Cerebellar nuclear complex (tissue), 1 donor: ENCODE results near the gene HOXB9.

ENCODE experiments used
- DNase-seq, 2 experiments: peaks; one replicate each; lab custom pipeline; 2025; lab: John Stamatoyannopoulos, UW

HOXB9 gene

DNA sequence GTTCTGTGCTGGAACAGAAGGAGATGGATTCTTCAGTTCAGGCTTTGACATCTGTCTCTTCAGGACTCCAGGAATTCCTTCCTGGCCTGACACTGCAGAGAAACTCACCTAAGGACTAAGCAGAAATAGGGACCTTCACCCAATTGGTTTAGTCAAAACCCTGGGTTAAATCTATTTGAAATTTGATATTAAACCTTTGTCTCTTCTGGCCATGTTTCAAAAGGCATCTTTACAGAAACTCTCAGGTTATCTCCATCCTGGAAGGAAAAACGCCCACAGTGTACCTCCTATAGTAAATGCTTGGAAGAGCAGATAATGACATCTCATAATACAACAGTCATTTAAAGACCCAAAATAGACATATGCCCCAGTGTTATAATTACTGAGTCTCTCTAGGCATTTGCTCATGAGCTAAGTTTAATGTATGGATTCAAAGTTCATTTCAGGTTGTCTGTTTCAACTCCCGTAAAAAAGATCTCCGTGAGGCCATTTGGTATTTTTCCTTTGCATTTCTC, 42.4 kb downstream of the HOXB9 start:
- DNase-seq = no peak

- no peak for DNase-seq
Observed at GRCh38 chr17:48582750-48583069, 43.4 kb downstream of the HOXB9 start.

- no peak for DNase-seq
Observed at GRCh38 chr17:48579760-48580554, 46.2 kb downstream of the HOXB9 start.

DNA sequence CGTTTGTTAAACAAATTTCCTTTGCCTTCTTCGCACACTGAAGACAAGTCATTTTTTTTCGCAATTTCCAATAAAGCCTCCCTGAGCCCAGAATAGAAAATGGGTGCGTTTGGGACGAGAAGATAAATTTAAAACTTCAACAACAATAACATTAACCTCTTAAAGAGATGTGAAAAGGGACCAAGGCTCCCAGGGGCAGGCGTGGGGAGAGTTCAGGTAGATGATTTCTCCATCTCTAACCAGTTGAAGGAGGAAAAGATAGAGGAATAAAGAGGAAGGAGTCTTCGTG, 46.7 kb downstream of the HOXB9 start:
- no peak for DNase-seq

DNA sequence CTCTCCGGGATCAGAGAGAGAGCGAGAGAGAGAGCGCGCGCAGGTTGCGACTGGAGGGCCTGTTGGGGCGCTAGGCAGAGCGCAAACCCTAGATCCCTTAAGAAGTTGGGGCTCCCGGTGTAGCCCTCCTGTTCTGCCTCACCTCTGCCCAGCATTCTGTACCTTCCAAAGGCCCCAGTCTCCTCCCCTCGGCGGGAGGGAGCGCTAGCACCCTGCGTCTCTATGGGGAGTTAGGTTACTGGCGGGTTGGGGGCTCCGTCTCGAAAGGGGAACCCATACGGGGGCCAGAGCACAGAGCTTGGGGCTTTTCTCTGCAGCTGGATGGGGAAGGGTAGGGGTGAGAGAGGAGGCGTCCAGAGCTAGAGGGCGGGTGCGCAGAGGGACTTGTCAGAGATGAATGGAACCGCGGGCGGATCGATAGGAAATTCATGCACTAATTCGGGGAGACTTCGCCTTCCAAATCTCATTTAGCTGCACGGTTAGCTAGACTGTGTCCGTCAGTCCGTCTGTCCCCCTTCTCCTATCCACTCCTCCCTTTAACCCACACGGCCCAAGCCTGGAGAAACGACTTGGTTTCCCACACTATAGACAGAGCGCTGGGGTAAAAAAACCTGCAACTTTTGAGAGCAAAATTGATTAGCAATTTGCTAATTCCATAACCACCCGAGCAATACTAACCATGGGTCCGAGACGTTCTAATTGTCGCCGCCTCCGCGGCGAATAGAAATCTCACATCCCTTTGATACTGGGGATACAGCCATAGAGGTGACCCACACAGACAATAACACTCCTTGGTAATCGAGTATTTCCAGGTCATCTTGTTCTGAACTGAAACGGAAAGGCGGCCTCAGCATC, 47.3 kb downstream of the HOXB9 start:
- no peak for DNase-seq

DNA sequence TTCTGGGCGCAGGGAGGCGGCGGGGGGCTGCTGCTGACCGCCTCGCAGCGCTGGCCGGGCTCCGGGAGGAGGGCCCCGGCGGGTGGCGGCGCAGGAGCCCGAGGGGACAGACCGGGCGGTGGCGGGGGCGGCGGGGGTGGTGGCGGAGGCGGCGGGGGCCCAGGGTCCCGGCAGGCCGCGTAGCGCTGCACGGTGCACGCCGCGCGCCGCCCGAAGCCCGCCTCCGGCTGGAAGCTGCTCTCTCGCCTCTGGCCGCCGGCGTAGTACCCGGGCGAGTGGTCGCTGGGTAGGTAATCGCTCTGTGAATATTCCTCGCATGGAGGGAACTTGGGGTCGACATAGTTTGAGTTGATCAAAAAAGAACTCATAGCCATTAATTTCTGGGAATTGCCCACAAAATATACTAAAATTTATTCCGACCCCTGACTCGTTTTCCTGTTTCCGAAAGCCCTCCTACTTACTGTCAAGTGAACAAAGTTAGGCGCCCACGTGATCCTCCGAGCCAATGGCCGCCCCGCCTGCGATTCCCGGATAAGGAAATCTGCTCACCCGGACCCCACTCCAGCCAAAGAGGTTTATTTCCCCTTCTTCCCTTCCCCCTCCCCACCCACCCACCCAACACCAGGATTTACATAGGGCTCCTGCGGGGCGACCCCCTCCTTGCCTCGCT, 48.1 kb downstream of the HOXB9 start, which contains the start of gene HOXB4:
TSS of gene HOXB4 (minus strand) at position 405 of the 670 bp plus-strand sequence. CDS start at position 374, 31 bp downstream.
- no peak for DNase-seq

GRCh38 chr17:48577330-48577945, 48.7 kb downstream of the HOXB9 start:
- no peak for DNase-seq

DNA sequence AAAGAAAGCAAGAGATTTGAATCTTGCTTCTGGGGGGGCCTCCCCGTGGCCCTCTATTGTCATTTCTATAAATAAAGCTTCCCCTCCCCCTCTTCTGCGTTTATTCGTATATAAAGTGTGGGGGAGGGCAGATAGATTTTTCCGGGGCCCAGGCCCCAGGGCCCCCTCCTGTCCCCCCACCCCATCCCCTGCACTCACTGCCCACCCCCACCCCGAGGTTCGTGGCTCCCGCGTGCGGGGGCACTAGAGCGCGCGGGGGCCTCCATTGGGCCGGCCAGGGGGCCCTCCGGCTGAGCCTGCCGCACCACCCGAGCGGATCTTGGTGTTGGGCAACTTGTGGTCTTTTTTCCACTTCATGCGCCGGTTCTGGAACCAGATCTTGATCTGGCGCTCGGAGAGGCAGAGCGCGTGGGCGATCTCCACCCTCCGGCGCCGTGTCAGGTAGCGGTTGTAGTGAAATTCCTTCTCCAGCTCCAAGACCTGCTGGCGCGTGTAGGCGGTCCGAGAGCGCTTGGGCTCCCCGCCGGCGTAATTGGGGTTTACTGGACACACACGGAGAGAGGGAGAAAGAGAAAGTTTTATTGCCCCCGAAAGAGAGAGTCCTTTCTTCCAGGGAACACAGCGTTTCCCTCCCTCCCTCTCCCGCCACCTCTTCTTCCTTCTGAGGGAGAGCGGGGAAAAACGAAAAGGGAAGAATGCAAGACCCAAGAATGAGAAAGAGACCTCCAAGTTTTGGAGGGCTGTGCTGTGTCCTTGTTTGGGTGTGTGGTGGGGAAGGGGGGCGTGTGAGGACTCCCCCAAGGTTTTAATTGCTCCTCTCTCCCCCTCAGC, 49.5 kb downstream of the HOXB9 start:
- DNase-seq = no peak

DNA sequence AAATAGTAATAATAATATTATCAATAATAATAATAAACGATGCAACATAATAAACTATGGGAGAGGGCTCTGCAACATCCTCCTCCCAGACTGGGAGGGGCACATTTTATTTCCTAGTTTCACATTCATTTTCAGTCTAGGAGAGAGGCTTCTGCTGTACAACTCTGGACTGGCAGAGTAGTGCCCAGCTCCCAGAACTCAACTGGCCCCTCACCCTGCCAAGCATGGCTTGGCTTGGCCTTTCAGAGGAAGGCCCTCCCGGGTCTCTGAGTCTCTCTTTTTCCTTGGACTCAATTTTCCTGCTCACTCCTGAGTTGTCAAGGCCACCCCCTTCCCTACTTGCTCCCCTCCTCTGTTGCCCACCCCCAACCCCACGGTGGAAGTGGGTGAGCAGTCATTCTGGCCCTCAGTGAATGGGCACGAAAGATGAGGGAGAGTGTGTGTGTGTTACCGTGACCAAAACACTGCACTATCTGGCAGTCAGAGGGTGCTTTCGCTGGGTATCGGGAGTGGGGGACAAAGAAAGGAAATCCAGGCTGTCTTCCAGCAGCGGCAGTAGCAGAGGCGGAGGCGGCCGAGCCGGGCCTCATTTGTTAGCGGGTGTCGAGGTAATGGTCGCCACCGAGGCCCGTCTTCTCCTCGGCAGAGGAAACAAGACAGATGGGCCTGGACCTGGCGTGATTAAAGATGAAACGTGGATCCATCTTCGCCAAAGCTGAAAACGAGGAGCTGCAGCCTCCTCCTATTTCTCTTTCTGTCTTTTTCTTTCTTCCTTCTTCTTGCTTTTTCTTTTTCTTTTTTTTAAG, 50.3 kb downstream of the HOXB9 start:
- no peak for DNase-seq

DNA sequence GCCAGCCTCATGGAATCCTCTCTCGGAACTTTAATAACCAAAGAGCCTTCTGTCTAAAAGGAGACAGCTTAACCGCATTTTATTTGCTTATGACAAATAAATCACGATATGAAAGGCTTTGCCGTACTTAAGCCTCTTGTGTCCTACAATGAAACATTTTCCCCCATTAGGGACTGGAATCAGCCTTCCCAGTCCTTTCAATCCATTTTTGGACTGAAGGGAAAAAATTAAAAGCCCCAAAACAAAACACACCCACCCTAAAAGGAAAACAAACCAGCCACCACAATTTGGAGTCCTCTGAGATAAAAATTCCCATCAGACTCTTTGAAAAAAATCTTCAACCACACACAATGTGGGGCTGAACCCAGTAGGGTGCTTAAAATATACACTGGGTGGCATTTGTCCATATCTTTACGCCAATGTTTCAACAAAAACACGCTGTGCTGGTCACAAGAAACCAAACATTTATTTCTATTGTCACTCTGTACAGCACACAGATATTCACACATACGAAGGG, 51.0 kb downstream of the HOXB9 start:
- DNase-seq = no peak

DNA sequence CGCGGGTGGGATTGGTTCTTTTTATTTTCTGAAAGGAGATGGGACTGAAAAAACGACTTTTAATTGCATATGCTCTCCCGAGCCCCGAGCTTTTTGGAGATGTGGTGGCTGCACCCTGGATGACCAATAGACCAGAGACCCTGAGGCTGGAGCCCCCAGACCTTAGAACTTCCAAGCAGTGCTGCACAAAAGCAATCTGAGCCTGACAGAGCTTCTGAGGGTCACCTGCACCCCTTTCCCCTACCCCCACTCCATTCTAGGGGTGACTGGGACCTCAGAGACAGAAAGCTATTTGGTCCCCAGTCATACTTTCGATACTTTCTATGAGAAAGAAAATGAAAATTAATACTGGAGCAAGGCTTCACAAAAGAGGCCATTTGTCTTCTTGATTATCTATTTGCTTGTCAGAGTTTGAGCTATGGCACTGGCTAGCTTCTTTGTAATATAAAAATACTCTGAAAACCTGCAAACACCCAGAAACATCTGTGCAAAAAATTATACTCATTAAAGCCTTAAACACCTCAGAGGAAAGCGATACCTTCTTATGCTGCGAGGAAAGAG, 51.6 kb downstream of the HOXB9 start:
- no peak for DNase-seq

GRCh38 chr17:48571826-48572417, 54.2 kb downstream of the HOXB9 start:
- no peak for DNase-seq
